ENCODE measurements around the gene DNAL1.

GRCh38 chr14:73750531-73750901, 105.7 kb downstream of the DNAL1 start:
- TF ChIP-seq POLR2A (IDR thresholded peaks at IDR 0.05; ENCODE audit: low read depth, low read length), result no peak
- no peak; the same call in 1 of the 2 replicates for TF ChIP-seq POLR2AphosphoS5 (IDR thresholded peaks at IDR 0.05; ENCODE audit: low read depth, low read length)
- no peak for TF ChIP-seq TAF1 (IDR thresholded peaks at IDR 0.05; ENCODE audit: low read depth, low read length)
- TF ChIP-seq POU2F2 (IDR thresholded peaks at IDR 0.05; ENCODE audit: low read depth, low read length), result no peak

Measured in GM12891 (cell line).